Activated CD4-positive, alpha-beta T cell treated with anti-CD3 and anti-CD28 coated beads, Interleukin-2, amount 10 ng/mL, durations not matched to agents 24 days and 14 days (primary cell): ENCODE results near the gene ECE1. TPM values are rescaled to one million over a fixed set of nuclear protein-coding genes. Genes with fewer than 3 reads are reported as not detected.
A peak's percentile ranks its signal among the peaks of the same experiment; 100 is the strongest.

Experiments used
- DNase-seq: peaks from one replicate; pipeline ENCODE4 v3.0.0; 2022
- H3K27ac Mint-ChIP-seq: one replicate; pipeline ENCODE4 v1.8.0; 2022; ENCODE audit warnings: mild to moderate bottlenecking, mixed read lengths
- H3K27me3 Mint-ChIP-seq: one replicate; pipeline ENCODE4 v1.8.0; 2022; ENCODE audit warnings: mixed read lengths
- H3K36me3 Mint-ChIP-seq: one replicate; pipeline ENCODE4 v1.8.0; 2022; ENCODE audit warnings: low read depth, mild to moderate bottlenecking, mixed read lengths
- H3K4me1 Mint-ChIP-seq: one replicate; pipeline ENCODE4 v1.8.0; 2021; ENCODE audit warnings: mixed read lengths
- H3K4me3 Mint-ChIP-seq: one replicate; pipeline ENCODE4 v1.8.0; 2022; ENCODE audit warnings: mild to moderate bottlenecking, moderate library complexity, mixed read lengths
- H3K9me3 Mint-ChIP-seq: one replicate; pipeline ENCODE4 v1.8.0; 2021; ENCODE audit warnings: mixed read lengths
- intact Hi-C: fragments of 100-400 bp; cut with micrococcal nuclease; formaldehyde crosslinking; loops from one replicate; pipeline ENCODE4 v1.15.1; 2023
- total RNA-seq: library from RNA; stranded (reverse); gene quantifications from 2 replicates; pipeline ENCODE4 v1.2.3, GENCODE V29; 2022

The ECE1 gene
- total RNA-seq, 1 donor from 2014 or later = 134 TPM

- intact Hi-C loops = no loop called here
- Mint-ChIP-seq H3K27me3 (no peaks in the 10 kb centered on the region), H3K4me1 (peaks cover 73% of the 10 kb centered on the region), H3K4me3 (peak overlapping the region; percentile 39), H3K9me3 (no peaks in the 10 kb centered on the region), H3K36me3 (peaks cover 34% of the 10 kb centered on the region), H3K27ac (peak overlapping the region; percentile 49)
- no peak for DNase-seq
These were observed 41.7 kb upstream of the ECE1 start for GRCh38 chr1:21331752-21332478.

DNA sequence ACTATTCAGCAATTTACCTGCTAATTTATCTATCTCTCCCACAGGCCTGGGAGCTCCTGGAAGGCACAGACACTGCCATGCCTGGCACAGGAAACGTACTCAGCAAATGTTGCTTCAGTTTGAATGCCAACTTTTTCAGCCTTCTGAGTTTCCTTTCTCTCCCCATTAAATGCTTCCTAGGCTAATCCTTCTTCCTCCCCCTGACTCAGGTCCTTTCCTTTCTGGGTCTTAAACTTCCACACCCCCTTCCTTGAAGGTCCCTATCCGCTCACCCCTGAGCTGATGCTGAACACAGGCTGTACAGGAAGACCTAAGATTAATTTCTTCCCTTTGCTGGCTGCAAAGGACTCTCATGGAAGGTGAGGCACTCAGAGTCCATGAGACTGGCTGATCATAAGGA is 40.3 kb upstream of the ECE1 start:
- intact Hi-C loops = no loop called here
- peak overlapping the region; percentile 46 for H3K4me3 Mint-ChIP-seq
- peaks cover 38% of the 10 kb centered on the region for H3K36me3 Mint-ChIP-seq
- no peak for DNase-seq
- peak overlapping the region; percentile 74 for H3K27ac Mint-ChIP-seq
- H3K4me1 Mint-ChIP-seq = peaks cover 77% of the 10 kb centered on the region
- H3K27me3 Mint-ChIP-seq = no peaks in the 10 kb centered on the region
- H3K9me3 Mint-ChIP-seq = no peaks in the 10 kb centered on the region

GRCh38 chr1:21329209-21329844 is 39.1 kb upstream of the ECE1 start:
- no peaks in the 10 kb centered on the region for H3K27me3 Mint-ChIP-seq
- peak; percentile 79 for DNase-seq
- intact Hi-C loops = no loop called here
- peak overlapping the region; percentile 45 for H3K4me3 Mint-ChIP-seq
- peaks cover 77% of the 10 kb centered on the region for H3K4me1 Mint-ChIP-seq
- H3K36me3 Mint-ChIP-seq = peaks cover 39% of the 10 kb centered on the region
- H3K27ac Mint-ChIP-seq = peak overlapping the region; percentile 86
- no peaks in the 10 kb centered on the region for H3K9me3 Mint-ChIP-seq

DNA sequence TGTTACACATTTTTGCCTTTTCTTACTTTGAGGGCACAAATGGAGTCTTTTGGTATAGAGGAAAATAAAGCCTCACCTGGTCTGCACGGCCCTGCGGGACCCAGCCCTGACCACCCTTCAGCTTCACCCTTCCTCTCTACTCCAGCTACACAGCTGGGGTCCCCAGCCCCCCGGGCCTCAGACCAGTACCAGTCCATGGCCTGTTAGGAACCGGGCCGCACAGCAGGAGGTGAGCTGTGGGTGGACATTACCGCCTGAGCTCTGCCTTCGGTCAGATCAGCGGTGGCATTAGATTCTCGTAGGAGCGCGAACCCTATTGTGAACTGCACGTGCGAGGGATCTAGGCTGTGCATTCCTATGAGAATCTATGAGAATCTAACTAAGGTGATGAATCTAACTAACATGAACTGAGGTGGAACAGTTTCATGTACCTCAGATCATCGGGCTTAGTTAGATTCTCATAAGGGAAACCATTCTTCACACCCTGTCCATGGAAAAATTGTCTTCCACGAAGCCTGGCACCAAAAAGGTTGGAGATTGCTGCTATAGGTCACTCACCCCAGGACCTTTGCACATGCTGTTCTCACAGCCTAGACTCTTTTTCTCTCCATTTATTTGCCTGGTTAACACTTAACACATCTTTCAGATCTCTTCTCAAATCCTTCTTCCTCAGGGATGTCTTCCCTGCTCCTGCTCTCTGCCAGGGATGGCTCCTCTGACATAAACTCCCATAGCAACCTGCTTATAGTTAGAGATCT is 37.5 kb upstream of the ECE1 start:
- Mint-ChIP-seq H3K9me3 (no peaks in the 10 kb centered on the region), H3K27ac (peak overlapping the region; percentile 73), H3K4me3 (no peak overlapping the region), H3K27me3 (no peaks in the 10 kb centered on the region), H3K4me1 (peaks cover 79% of the 10 kb centered on the region), H3K36me3 (peaks cover 37% of the 10 kb centered on the region)
- intact Hi-C loops = no loop called here
- no peak for DNase-seq

GRCh38 chr1:21326861-21327344 is 36.6 kb upstream of the ECE1 start:
- peaks cover 37% of the 10 kb centered on the region for H3K36me3 Mint-ChIP-seq
- H3K4me3 Mint-ChIP-seq = peak overlapping the region; percentile 79
- intact Hi-C loops = no loop called here

GRCh38 chr1:21325731-21326387 is 35.6 kb upstream of the ECE1 start:
- intact Hi-C loops = no loop called here

More at GRCh38 chr1:21326861-21327344, 36.6 kb upstream of the ECE1 start:
- peak overlapping the region; percentile 94 for H3K27ac Mint-ChIP-seq
- H3K4me1 Mint-ChIP-seq = peaks cover 79% of the 10 kb centered on the region
- H3K27me3 Mint-ChIP-seq = no peaks in the 10 kb centered on the region
- no peak for DNase-seq
- H3K9me3 Mint-ChIP-seq = no peaks in the 10 kb centered on the region

GRCh38 chr1:21325231-21325718 is 35.0 kb upstream of the ECE1 start:
- Mint-ChIP-seq H3K27ac (peak overlapping the region; percentile 94), H3K27me3 (no peaks in the 10 kb centered on the region), H3K9me3 (no peaks in the 10 kb centered on the region), H3K36me3 (peaks cover 37% of the 10 kb centered on the region), H3K4me3 (peak overlapping the region; percentile 79), H3K4me1 (peaks cover 72% of the 10 kb centered on the region)
- DNase-seq = peak; percentile 69
- intact Hi-C loops = no loop called here

More at GRCh38 chr1:21325731-21326387, 35.6 kb upstream of the ECE1 start:
- Mint-ChIP-seq H3K9me3 (no peaks in the 10 kb centered on the region), H3K4me1 (peaks cover 73% of the 10 kb centered on the region), H3K27me3 (no peaks in the 10 kb centered on the region), H3K4me3 (peak overlapping the region; percentile 79), H3K27ac (peak overlapping the region; percentile 94), H3K36me3 (peaks cover 38% of the 10 kb centered on the region)
- DNase-seq = no peak

DNA sequence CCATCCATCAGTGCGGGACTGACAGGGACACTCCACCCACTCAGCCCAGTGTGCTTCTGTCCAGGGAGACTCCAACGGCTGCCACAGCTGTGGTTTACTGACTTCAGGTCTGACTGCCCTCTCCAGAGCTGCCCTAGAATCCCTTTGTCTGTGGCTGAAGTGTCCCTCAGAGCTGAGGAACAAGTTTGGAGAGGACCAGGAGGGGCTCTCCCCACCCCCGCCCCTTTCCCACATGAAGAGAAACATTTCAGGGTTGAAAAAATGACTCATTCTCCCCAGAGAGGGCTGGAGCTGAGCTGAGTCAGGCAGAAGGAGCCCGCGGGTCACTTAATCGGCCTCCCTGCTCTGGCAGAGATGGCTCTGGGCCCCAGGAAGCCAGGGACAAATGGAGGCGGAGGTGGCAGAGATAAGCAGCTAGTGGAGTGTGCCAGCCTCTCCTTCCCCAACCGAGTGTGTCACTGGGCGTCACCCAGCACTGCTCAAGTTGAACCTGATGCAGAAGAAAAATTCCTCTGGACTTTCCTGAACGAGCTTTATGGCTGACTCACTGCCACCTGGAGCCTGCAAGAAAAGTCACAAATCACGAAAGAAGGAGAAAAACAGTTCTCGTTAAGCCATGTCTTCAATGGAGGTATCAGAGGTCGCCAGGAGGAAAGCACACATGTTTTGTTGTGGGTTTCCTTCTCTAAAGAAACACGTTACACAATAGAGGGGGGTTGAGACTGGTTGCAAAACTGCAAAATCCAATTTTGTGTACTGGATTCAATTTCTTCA is 34.3 kb upstream of the ECE1 start:
- no peaks in the 10 kb centered on the region for H3K9me3 Mint-ChIP-seq

DNA sequence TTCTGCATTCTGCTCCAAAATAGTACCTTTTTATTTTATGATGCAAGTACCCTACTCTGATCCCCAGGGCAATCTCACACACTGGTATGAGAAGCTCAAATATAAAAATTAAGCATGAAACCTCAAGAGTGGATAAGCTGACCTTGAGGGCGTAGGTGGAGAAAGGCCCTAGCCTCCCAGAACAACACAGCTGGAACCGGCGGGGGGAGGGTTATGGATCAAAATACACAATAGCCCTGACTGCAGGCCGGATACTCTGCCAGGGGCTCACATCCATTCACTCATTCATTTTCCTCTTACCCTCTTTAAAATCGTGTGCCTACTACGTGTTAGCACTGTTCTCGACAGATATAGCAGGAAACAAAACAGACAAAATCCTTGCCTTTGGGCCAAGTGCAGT is 32.8 kb upstream of the ECE1 start:
- no peaks in the 10 kb centered on the region for H3K27me3 Mint-ChIP-seq
- peak overlapping the region; percentile 45 for H3K4me3 Mint-ChIP-seq
- no peaks in the 10 kb centered on the region for H3K9me3 Mint-ChIP-seq
- H3K4me1 Mint-ChIP-seq = peaks cover 62% of the 10 kb centered on the region
- no peak for DNase-seq
- intact Hi-C loops = no loop called here
- peaks cover 26% of the 10 kb centered on the region for H3K36me3 Mint-ChIP-seq
- H3K27ac Mint-ChIP-seq = peak overlapping the region; percentile 73

More for the DNA sequence above, 34.3 kb upstream of the ECE1 start:
- peak overlapping the region; percentile 94 for H3K27ac Mint-ChIP-seq
- peaks cover 38% of the 10 kb centered on the region for H3K36me3 Mint-ChIP-seq
- peaks cover 71% of the 10 kb centered on the region for H3K4me1 Mint-ChIP-seq
- intact Hi-C loops = loop anchor here (1.0 kb wide), 3 partner anchors 10 to 30 kb away; no protein-coding TSS in a partner anchor
- peak overlapping the region; percentile 79 for H3K4me3 Mint-ChIP-seq
- H3K27me3 Mint-ChIP-seq = no peaks in the 10 kb centered on the region
- DNase-seq = peak; percentile 82

DNA sequence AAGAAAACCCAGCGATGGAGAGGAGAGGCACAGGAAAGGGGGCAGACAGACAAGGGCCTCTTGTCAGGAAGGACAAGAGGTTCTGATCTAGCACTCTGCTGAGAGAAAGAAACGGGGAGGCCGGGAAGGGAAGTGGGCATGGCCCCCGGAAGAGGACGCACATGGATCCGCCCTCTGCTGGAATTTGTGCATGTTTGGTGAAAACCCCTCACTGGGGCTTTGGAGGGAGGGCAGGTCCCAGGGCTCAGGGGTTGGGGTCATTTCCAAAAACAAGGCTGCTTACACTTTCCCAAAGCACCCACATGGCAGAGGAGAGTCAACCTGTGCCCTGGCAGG is 32.4 kb upstream of the ECE1 start:
- Mint-ChIP-seq H3K27me3 (no peaks in the 10 kb centered on the region), H3K36me3 (peaks cover 26% of the 10 kb centered on the region), H3K4me3 (peak overlapping the region; percentile 45), H3K9me3 (no peaks in the 10 kb centered on the region), H3K4me1 (peaks cover 59% of the 10 kb centered on the region), H3K27ac (peak overlapping the region; percentile 72)
- intact Hi-C loops = no loop called here
- DNase-seq = no peak

- H3K27ac Mint-ChIP-seq = peak overlapping the region; percentile 72
These were observed 31.9 kb upstream of the ECE1 start for GRCh38 chr1:21321963-21322680.

DNA sequence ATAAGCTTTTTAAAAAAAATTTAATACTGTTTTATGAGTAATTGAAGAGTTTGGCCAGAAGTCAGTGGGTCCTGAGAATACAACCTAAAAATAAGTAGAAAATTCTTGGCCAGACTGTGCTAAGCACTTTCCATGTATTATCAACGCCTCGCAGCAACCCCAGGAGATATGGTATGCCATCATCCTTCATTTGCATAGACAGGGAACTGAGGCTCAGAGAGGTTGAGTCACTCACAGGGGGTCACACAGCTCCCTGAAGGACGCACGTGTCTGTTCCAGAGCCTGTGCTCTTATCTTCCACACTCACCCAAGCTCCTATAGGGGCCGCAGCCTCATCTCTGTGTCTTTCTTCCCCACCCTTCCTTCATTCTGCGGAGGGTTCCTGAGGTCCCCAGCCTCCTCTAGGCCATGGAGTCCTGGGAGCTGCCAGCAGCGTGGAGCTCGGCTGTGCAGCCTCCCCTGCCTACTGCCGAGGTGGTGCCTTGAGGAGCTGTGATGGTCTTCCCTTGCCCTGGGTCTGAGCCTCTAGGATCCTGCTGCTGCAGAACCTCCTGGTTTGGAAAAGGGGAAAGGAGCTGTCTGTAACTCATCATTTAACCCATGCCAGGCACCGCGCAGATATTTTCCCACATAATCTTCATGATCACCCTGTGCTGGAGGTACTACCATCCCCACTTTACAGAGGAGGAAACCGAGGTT is 30.3 kb upstream of the ECE1 start:
- Mint-ChIP-seq H3K36me3 (peaks cover 23% of the 10 kb centered on the region), H3K4me1 (peaks cover 44% of the 10 kb centered on the region), H3K9me3 (no peaks in the 10 kb centered on the region), H3K4me3 (no peak overlapping the region), H3K27ac (peak overlapping the region; percentile 56), H3K27me3 (no peaks in the 10 kb centered on the region)
- DNase-seq = no peak
- intact Hi-C loops = no loop called here

More at GRCh38 chr1:21321963-21322680, 31.9 kb upstream of the ECE1 start:
- Mint-ChIP-seq H3K27me3 (no peaks in the 10 kb centered on the region), H3K9me3 (no peaks in the 10 kb centered on the region), H3K4me1 (peaks cover 55% of the 10 kb centered on the region), H3K36me3 (peaks cover 23% of the 10 kb centered on the region), H3K4me3 (peak overlapping the region; percentile 45)
- DNase-seq = no peak
- intact Hi-C loops = no loop called here
